Ishikawa (cell line): ENCODE results near the gene C16orf89.

Experiments used
- CEBPB ChIP-seq: IDR thresholded peaks from 2 replicates; pipeline ENCODE4 v1.6.1; 2012
- CREB1 ChIP-seq: IDR thresholded peaks from 2 replicates; pipeline ENCODE4 v1.6.1; 2012; ENCODE audit warnings: low read depth
- EGR1 ChIP-seq: IDR thresholded peaks from 2 replicates; pipeline ENCODE4 v1.6.1; 2012
- EP300 ChIP-seq: IDR thresholded peaks from 2 replicates; pipeline ENCODE4 v1.6.1; 2012; ENCODE audit warnings: borderline replicate concordance
- FOXM1 ChIP-seq: IDR thresholded peaks from 2 replicates; pipeline ENCODE4 v1.6.1; 2012; ENCODE audit warnings: low read depth, borderline replicate concordance
- MAX ChIP-seq: IDR thresholded peaks from 2 replicates; pipeline ENCODE4 v1.6.1; 2012
- NFIC ChIP-seq: IDR thresholded peaks from 2 replicates; pipeline ENCODE4 v1.6.1; 2012
- RAD21 ChIP-seq: IDR thresholded peaks from 2 replicates; pipeline ENCODE4 v1.6.1; 2012; ENCODE audit warnings: low read depth
- REST ChIP-seq: IDR thresholded peaks from 2 replicates; pipeline ENCODE4 v1.6.1; 2012; ENCODE audit warnings: low read depth, mild to moderate bottlenecking
- TAF1 ChIP-seq: IDR thresholded peaks from 2 replicates; pipeline ENCODE4 v1.6.1; 2012; ENCODE audit warnings: low read depth, mild to moderate bottlenecking
- TCF12 ChIP-seq: IDR thresholded peaks from 2 replicates; pipeline ENCODE4 v1.6.1; 2012; ENCODE audit warnings: low read depth
- TEAD4 ChIP-seq: IDR thresholded peaks from 2 replicates; pipeline ENCODE4 v1.6.1; 2012
- USF1 ChIP-seq: IDR thresholded peaks from 2 replicates; pipeline ENCODE4 v1.6.1; 2012
- YY1 ChIP-seq: IDR thresholded peaks from 2 replicates; pipeline ENCODE4 v1.6.1; 2012; ENCODE audit warnings: low read depth
- ZBTB7A ChIP-seq: IDR thresholded peaks from 2 replicates; pipeline ENCODE4 v1.6.1; 2012; ENCODE audit warnings: low read depth

C16orf89 gene

GRCh38 chr16:5001571-5001970 is 64.2 kb downstream of the C16orf89 start:
- TF ChIP-seq USF1 (no peak), EP300 (no peak), EGR1 (no peak), FOXM1 (no peak), TAF1 (no peak), CREB1 (no peak), RAD21 (no peak), ZBTB7A (no peak), MAX (no peak), TCF12 (no peak), TEAD4 (no peak), REST (no peak), YY1 (no peak), NFIC (no peak), CEBPB (no peak)

- TF ChIP-seq REST (no peak), EGR1 (no peak), TCF12 (no peak), TEAD4 (no peak), MAX (no peak), EP300 (no peak), CREB1 (no peak), NFIC (no peak), RAD21 (no peak), USF1 (no peak), TAF1 (no peak), CEBPB (no peak), ZBTB7A (no peak), FOXM1 (no peak), YY1 (no peak)
Measured at GRCh38 chr16:5000573-5001001, 65.2 kb downstream of the C16orf89 start.

- TF ChIP-seq TCF12 (no peak), REST (no peak), MAX (no peak), TEAD4 (no peak), EGR1 (no peak), CREB1 (no peak), EP300 (no peak), RAD21 (no peak), YY1 (no peak)
Measured at GRCh38 chr16:4994719-4995434, 70.9 kb downstream of the C16orf89 start.
